ENCODE data around the gene SALL4. TPM values are rescaled to one million over a fixed set of nuclear protein-coding genes. Genes with fewer than 3 reads are reported as not detected.

The SALL4 gene
- total and polyA plus RNA-seq, 2 experiments from 2014 or later, result 122 to 227 TPM

GRCh38 chr20:51832276-51832675 is 30.0 kb upstream of the SALL4 start:
- H3K4me3 ChIP-seq, result no peak overlapping the region
- TF ChIP-seq ETS1 (IDR thresholded peaks at IDR 0.05), result no peak
- no peak for TF ChIP-seq ZNF331 (CRISPR knock-in tag; IDR thresholded peaks at IDR 0.05; ENCODE audit: low read depth)
- no peak for TF ChIP-seq REST (IDR thresholded peaks at IDR 0.05; ENCODE audit: unreplicated experiment)
- TF ChIP-seq ZNF114 (CRISPR knock-in tag; IDR thresholded peaks at IDR 0.05), result no peak
- TF ChIP-seq CTCF (conservative IDR thresholded peaks at IDR 0.05; ENCODE audit: low read depth in 2 of 2), result no peak
- no peak for TF ChIP-seq EZH2 (IDR thresholded peaks at IDR 0.05; ENCODE audit: low read depth, unreplicated experiment)
- no peak for TF ChIP-seq JUNB (IDR thresholded peaks at IDR 0.05; ENCODE audit: unreplicated experiment)
- no peak for TF ChIP-seq EZH2phosphoT487 (IDR thresholded peaks at IDR 0.05; ENCODE audit: unreplicated experiment)
- no peak overlapping the region for H3K4me2 ChIP-seq
- no peak overlapping the region for H3K27ac ChIP-seq (ENCODE audit: low read depth)
- no peaks in the 10 kb centered on the region for H3K36me3 Mint-ChIP-seq (ENCODE audit: low read depth)
- H3K9me3 Mint-ChIP-seq, result no peaks in the 10 kb centered on the region
- DNase-seq (ENCODE audit: low spot score), result no peak
- H3K27me3 ChIP-seq (ENCODE audit: insufficient read depth), result no peaks in the 10 kb centered on the region
- peaks cover 13% of the 10 kb centered on the region for H3K27me3 Mint-ChIP-seq (ENCODE audit: insufficient read depth, low read depth, poor library complexity)
- no peaks in the 10 kb centered on the region for H3K9me2 ChIP-seq (ENCODE audit: insufficient read depth)
- H3K36me3 ChIP-seq (ENCODE audit: insufficient read depth), result no peaks in the 10 kb centered on the region
- no peak overlapping the region for H3K27ac Mint-ChIP-seq
- no peaks in the 10 kb centered on the region for H3F3A ChIP-seq (replicated peaks; ENCODE audit: low read depth)
- H3K4me1 ChIP-seq (ENCODE audit: insufficient read depth), result peaks cover 10% of the 10 kb centered on the region; the same call in 1 of the 2 replicates
- H3K4me1 Mint-ChIP-seq, result peaks cover 18% of the 10 kb centered on the region
- no peak overlapping the region for H3K4me3 Mint-ChIP-seq
- no peaks in the 10 kb centered on the region for H4K20me1 ChIP-seq (replicated peaks; ENCODE audit: insufficient read depth)
- peak overlapping the region; percentile 69; the same call in 1 of the 2 replicates for H2AFZ ChIP-seq
- no peak for ATAC-seq
- no peaks in the 10 kb centered on the region for H3K79me2 ChIP-seq (replicated peaks; ENCODE audit: insufficient read depth)

- Histone ChIP-seq H2AFZ (peak overlapping the region; percentile 69), H3K4me2 (no peak overlapping the region), H4K20me1 (replicated peaks; ENCODE audit: insufficient read depth) (no peaks in the 10 kb centered on the region), H3K4me1 (ENCODE audit: insufficient read depth) (peaks cover 10% of the 10 kb centered on the region; the same call in 1 of the 2 replicates), H3K4me3 (no peak overlapping the region), H3F3A (replicated peaks; ENCODE audit: low read depth) (no peaks in the 10 kb centered on the region), H3K27me3 (ENCODE audit: insufficient read depth) (no peaks in the 10 kb centered on the region), H3K79me2 (replicated peaks; ENCODE audit: insufficient read depth) (no peaks in the 10 kb centered on the region), H3K36me3 (ENCODE audit: insufficient read depth) (no peaks in the 10 kb centered on the region), H3K27ac (ENCODE audit: low read depth) (no peak overlapping the region), H3K9me2 (ENCODE audit: insufficient read depth) (no peaks in the 10 kb centered on the region)
- Mint-ChIP-seq H3K36me3 (ENCODE audit: low read depth) (no peaks in the 10 kb centered on the region), H3K27me3 (ENCODE audit: insufficient read depth, low read depth, poor library complexity) (peaks cover 13% of the 10 kb centered on the region), H3K4me3 (no peak overlapping the region), H3K27ac (no peak overlapping the region), H3K4me1 (peaks cover 18% of the 10 kb centered on the region), H3K9me3 (no peaks in the 10 kb centered on the region)
- ATAC-seq (no peak), DNase-seq (ENCODE audit: low spot score) (no peak)
- TF ChIP-seq ETS1 (IDR thresholded peaks at IDR 0.05) (no peak), ZNF114 (CRISPR knock-in tag; IDR thresholded peaks at IDR 0.05) (no peak), JUNB (IDR thresholded peaks at IDR 0.05; ENCODE audit: unreplicated experiment) (no peak), CREB1 (CRISPR knock-in tag; IDR thresholded peaks at IDR 0.05; ENCODE audit: low read depth) (no peak), REST (IDR thresholded peaks at IDR 0.05; ENCODE audit: unreplicated experiment) (no peak), EZH2phosphoT487 (IDR thresholded peaks at IDR 0.05; ENCODE audit: unreplicated experiment) (no peak), EZH2 (IDR thresholded peaks at IDR 0.05; ENCODE audit: low read depth, unreplicated experiment) (no peak), NANOG (IDR thresholded peaks at IDR 0.05; ENCODE audit: borderline replicate concordance) (no peak)
These were observed 29.5 kb upstream of the SALL4 start for GRCh38 chr20:51831866-51832265.

Data from GM23338 (cell line).